ENCODE measurements around the gene CTNND2.

The CTNND2 gene

GRCh38 chr5:11301171-11301570 is 603.1 kb downstream of the CTNND2 start:
- DNase-seq, result no peak

DNA sequence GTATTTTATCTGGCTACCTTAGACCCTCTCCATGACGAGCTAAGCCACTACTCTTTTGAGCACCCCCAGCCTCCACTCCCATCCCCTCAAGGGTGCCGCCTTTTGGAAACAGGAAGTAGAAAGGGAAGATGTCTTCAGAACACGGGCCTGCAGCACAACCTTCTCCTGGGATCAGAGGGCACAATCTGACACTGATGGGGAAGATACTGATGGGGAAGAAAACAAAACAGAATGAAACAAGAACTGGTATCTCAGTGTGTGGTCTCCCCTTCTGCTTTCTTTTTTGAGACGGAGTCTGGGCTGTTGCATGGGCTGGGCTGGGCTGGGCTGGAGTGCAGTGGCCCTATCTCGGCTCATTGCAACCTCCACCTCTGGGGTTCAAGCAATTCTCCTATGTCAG is 603.5 kb downstream of the CTNND2 start:
- no peak for DNase-seq

- DNase-seq, result no peak
These were observed 605.4 kb downstream of the CTNND2 start for GRCh38 chr5:11298877-11299276.

GRCh38 chr5:11293523-11293922 is 610.7 kb downstream of the CTNND2 start:
- DNase-seq, result no peak

- no peak for DNase-seq
These were observed 611.4 kb downstream of the CTNND2 start for GRCh38 chr5:11292648-11293356.

GRCh38 chr5:11289733-11290132 is 614.5 kb downstream of the CTNND2 start:
- DNase-seq, result no peak

DNA sequence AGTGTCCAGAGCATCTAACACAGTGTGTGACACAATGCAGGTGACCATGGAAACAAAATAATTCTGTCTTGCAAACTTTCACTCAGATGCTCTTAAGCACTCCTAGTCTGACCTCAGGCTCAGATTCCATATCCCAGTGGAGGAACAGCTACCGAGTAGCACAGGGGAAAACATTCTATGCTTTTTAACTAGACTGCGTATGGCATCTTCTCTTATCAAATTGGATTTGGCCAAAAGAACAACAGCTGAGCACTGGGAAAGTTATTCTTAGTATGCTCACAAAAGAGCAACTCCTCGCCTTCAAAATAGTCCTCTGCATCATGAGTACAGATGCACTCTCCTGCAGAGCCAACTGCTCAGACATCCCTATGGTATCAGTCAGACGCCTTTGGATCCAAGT is 615.0 kb downstream of the CTNND2 start:
- DNase-seq, result no peak

DNA sequence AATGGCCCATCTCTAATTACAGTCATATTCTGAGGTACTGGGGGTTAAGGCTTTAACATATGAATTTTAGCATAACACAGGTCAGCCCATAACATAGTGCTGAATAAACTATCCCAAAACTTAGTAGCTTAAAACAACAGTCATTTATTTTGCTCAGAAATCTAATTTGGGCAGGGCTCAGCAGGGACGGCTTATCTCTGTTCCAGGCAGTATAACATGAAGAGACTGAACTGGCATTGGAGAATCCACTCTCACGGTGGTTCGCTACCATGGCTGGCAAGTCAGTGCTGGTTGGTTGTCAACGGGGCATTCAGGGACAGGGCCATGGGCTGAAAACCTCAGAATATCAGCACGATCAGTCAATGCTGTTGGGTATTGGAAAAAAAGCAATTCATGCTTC is 622.4 kb downstream of the CTNND2 start:
- no peak for DNase-seq

- no peak for DNase-seq
These were observed 626.9 kb downstream of the CTNND2 start for GRCh38 chr5:11277323-11277722.

- no peak for DNase-seq
These were observed 630.9 kb downstream of the CTNND2 start for GRCh38 chr5:11273180-11273903.

GRCh38 chr5:11269515-11269914 is 634.7 kb downstream of the CTNND2 start:
- no peak for DNase-seq

GRCh38 chr5:11268891-11269290 is 635.4 kb downstream of the CTNND2 start:
- DNase-seq, result no peak

- no peak for DNase-seq
These were observed 637.9 kb downstream of the CTNND2 start for GRCh38 chr5:11266331-11266730.

- DNase-seq, result no peak
These were observed 643.0 kb downstream of the CTNND2 start for GRCh38 chr5:11261241-11261640.

DNA sequence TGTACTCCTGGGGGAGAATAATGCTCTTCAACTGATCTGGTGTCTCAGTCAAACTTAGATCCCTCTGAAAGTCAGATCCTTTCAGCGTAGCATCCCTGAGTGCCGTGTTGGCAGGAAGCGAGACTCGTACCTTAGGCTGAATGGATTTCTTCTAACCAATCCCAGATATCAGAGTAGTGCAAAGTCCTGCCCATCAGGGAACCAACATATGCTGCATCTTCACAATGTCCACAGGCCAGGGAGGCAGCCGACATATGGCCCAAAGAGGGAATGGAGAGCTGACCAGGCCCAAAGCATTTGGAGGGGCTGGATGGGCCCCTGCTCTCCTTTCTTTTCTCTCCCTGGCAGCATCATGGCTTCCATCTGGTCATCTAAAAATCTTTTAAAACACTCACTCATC is 646.2 kb downstream of the CTNND2 start:
- no peak for DNase-seq

DNA sequence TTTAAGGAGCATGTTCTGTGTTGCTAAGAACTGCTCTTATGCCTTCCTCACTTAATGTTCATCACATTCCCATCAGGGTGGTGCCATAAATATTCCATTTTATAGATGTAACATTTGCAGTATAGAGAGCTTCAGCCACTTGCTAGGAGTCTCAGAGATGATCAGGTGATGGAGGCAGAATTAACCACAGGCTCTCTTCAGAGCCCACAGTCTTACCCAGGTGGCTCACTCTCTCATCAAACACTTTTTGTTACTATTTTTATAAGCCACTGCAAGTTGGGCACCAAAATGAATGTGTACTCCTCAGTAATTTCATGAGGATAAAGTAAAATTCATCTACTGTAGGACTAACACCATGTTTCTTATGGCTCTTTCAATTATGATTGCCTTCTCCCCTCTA is 651.7 kb downstream of the CTNND2 start:
- no peak for DNase-seq

DNA sequence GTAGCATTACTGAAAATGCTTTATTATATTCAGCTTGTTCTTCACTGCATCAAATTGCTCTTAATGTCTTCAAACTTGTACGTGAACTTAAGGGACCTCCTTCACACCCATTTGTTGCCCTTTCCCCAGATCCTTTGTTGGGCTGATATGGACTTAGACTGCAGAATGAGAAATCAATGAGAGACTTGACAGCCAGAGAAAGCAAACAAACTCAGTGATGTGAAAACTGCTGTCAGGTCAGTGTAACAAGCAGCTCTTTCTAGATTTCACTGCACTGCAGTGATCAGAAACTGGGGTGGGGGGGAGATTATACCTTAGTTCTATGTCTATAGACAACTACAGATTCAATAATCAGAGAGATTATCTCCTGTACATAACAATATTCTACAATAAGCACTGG is 652.2 kb downstream of the CTNND2 start:
- DNase-seq, result no peak

DNA sequence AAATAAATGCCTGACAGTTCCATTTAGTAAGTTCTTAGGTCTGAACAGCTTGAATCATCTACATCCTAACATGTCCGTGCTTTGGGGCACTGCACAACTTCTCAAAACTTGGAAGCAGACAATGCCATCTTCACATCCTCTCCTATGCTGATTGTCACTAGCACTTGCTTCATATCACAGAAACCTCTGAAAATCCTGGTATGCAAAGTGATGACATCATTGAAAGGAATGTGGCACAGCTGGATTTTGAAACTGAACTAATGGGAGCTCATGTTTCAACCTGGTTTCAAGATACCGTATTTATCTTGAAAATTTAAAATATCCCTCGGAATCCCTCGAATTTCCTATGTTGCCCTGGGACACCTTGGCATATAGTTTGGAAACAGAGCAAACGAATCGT is 653.0 kb downstream of the CTNND2 start:
- no peak for DNase-seq

DNA sequence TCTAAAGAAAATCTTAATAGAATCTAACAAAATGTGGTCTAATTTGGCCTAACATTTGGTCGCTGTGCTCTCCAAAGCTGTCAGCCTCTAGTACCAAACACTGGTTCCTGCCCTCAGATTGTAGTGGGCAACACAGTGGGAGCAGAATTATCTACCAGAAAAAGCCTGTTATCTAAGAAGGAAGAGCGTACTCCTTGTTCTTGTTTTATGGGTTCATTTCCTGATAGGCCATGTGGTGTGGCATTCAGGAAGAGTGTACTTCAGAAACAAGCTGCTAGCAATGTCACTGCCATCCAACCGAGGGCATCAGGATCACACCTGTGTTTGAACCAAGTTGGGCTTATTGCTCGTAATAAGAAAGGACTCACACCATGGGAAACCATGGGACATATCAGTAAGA is 655.3 kb downstream of the CTNND2 start:
- no peak for DNase-seq

DNA sequence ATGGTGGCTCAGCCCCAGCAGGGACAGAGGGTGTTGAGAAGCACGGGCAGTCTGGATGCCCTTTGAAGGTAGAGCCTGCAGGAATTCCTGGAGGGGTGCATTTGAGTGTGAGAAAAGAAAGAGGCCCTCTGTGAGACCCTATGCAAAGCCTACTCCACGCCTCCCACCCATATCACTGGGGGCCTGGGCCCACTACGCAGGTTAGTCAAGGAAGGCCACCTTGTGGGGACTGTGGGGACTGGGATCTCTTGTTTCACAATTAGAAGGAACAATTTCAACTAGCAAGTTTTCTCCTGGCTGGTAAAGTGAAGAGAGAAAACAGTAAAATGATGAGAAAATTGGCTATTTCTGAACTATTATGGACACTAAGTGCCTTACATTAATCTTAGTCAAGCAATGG is 657.0 kb downstream of the CTNND2 start:
- no peak for DNase-seq

DNA sequence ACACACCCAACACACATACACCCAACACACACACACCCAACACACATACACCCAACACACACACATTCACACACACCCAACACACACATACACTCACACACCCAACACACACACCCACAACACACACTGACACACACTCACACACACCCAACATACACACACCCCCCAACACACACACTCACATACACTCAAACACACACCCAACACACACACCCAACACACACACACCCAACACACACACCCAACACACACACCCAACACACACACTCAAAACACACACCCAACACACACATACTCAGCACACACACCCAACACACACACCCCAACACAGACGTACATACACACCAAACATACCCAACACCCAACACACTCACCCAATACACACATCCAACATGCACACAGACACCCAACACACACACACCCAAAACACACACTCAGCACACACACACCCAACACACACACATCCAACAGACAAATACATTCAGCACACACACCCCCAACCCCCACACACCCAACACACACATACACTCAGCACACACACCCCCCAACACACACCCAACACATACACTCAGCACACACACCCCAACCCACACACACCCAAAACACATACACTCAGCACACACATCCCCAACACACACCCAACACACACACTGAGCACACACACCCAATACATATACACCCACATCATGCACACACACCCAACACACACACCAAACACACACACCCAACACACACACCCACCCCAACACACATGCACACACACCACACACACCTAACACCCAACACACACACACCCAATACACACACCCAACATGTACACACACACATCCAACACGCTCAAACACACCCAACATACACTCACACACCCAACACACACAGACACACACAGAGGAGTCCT is 663.7 kb downstream of the CTNND2 start:
- no peak for DNase-seq

GRCh38 chr5:11239261-11240015 is 664.8 kb downstream of the CTNND2 start:
- DNase-seq, result no peak

DNA sequence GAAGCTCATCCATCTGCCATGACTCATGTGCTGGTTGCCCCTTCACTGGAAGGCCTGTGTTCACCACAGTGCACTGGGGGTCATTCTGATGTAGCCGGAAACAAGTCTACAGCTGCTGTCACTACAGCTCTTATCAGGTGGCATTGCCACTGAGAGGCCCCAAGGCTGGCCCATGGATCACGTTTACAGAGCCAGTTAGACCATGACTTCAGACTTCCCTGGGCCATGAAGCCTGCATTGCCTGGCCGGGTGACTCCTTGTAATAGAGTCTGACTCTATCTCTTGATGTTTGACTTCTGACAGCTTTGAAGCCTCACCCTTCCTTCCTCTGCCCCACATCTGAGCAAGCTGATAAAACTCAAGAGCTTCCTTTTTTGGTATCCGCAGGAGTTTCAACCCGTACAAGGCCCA is 669.7 kb downstream of the CTNND2 start:
- DNase-seq, result no peak
